Activated naive CD8-positive, alpha-beta T cell treated with anti-CD3 and anti-CD28 coated beads, Interleukin-2, amount 10 ng/mL, durations not matched to agents 7 days and 5 days (primary cell): Measurements from ENCODE around the gene CD8A. TPM values are rescaled to one million over a fixed set of nuclear protein-coding genes. Genes with fewer than 3 reads are reported as not detected.
"Not testable (repeated sequence)": the region's sequence is repeated elsewhere in the genome, so short reads cannot be mapped to it uniquely, and the experiment has no call there.

Experiments used
- ATAC-seq: fragments of 150-1000 bp; cut with Tn5 transposase; one replicate; pipeline ENCODE4 v1.10.0; 2021; ENCODE audit warnings: low read depth, moderate library complexity
- POLR2A ChIA-PET: fragments of 350-600 bp; sonication (Branson Sonifier 250); formaldehyde crosslinking; loops from one replicate; lab custom pipeline; 2021; ENCODE audit warnings: antibody characterized with exemption; lab: Charles Lee
- DNase-seq: peaks from one replicate; pipeline ENCODE4 v3.0.0; 2021
- H3K27ac Mint-ChIP-seq: one replicate; pipeline ENCODE4 v1.8.0; 2022; ENCODE audit warnings: mild to moderate bottlenecking, mixed read lengths
- H3K27me3 Mint-ChIP-seq: one replicate; pipeline ENCODE4 v1.8.0; 2022; ENCODE audit warnings: mild to moderate bottlenecking, moderate library complexity, mixed read lengths
- H3K36me3 Mint-ChIP-seq: one replicate; pipeline ENCODE4 v1.8.0; 2021; ENCODE audit warnings: mild to moderate bottlenecking, mixed read lengths
- H3K4me1 Mint-ChIP-seq: one replicate; pipeline ENCODE4 v1.8.0; 2021; ENCODE audit warnings: mixed read lengths
- H3K4me3 Mint-ChIP-seq: one replicate; pipeline ENCODE4 v1.8.0; 2022; ENCODE audit warnings: mild to moderate bottlenecking, moderate library complexity, mixed read lengths
- H3K9me3 Mint-ChIP-seq: one replicate; pipeline ENCODE4 v1.8.0; 2021; ENCODE audit warnings: mixed read lengths
- total RNA-seq, 2 experiments: library from RNA; stranded (reverse); gene quantifications; one replicate each; pipeline ENCODE4 v1.2.3, GENCODE V29; 2021

Gene CD8A
- total RNA-seq, 2 experiments from 2014 or later = 666 to 683 TPM

DNA sequence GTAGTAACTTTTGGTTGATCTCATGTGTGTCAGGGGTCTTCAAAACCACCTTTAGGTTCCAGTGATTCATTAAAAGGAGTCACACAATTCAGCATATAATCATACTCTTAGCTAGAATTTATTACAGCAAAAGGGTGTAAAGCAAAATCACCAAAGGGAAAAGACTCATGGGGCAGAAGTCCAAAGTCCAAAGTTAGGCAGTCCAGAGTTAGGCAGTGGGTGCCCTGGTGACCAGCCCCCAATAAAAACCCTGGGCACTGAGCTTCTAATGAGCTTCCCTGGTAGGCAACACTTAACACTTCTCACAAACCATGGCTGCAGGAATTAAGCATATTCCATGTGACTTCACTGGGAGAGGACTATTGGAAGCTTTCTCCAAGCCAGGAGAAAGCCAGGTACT, 51.2 kb downstream of the CD8A start:
- ATAC-seq, H3K4me1 Mint-ChIP-seq, H3K27me3 Mint-ChIP-seq, POLR2A ChIA-PET, H3K9me3 Mint-ChIP-seq, DNase-seq, H3K4me3 Mint-ChIP-seq, H3K27ac Mint-ChIP-seq: not testable (repeated sequence)
- peaks cover 14% of the 10 kb centered on the region for H3K36me3 Mint-ChIP-seq

DNA sequence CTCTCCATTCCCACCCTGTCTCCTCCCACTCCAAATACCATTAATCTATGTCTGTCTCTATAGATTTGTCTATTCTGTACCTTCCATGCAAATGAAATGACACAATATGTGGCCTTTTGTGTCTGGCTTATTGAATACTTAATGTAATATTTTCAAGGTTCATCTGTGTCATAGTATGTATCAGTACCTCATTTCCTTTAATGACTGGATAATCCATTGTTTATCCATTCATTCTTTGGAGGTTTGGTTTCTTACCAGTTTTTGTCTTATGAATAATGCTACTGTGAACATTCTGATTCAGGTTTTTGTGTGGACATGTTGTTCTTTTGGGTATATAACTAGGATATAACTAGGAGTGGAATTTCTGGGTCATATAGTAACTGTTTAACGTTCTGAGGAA, 55.8 kb downstream of the CD8A start:
- H3K4me3 Mint-ChIP-seq, DNase-seq: not testable (repeated sequence)

More for the DNA sequence above, 55.8 kb downstream of the CD8A start:
- H3K4me1 Mint-ChIP-seq, H3K27me3 Mint-ChIP-seq, POLR2A ChIA-PET, H3K27ac Mint-ChIP-seq, ATAC-seq, H3K36me3 Mint-ChIP-seq, H3K9me3 Mint-ChIP-seq: not testable (repeated sequence)

Other genes with a start within 250 kb of the CD8A start
- 10 to 100 TPM; 48.9 to 49.5 TPM for gene CHMP3, start 227.5 kb downstream of the CD8A start, total RNA-seq
- 10 to 100 TPM; 20.1 to 20.9 TPM for gene RNF103, start 167.0 kb downstream of the CD8A start, total RNA-seq
- 10 to 100 TPM; 36.1 to 42.1 TPM for gene RMND5A, start 70.6 kb downstream of the CD8A start, total RNA-seq
- gene CD8B, start 71.0 kb upstream of the CD8A start, total RNA-seq = 100 to 1,000 TPM; 475 to 483 TPM
- 1 to 10 TPM; 8.5 to 8.6 TPM for gene RGPD1, start 151.2 kb upstream of the CD8A start, total RNA-seq
- gene PLGLB1, start 230.9 kb upstream of the CD8A start, total RNA-seq = 10 to 100 TPM in 1 of 2 experiments, 1 to 10 TPM in 1; 7.9 to 14.0 TPM